HS-27A (cell line): ENCODE results near the gene RHOV.

ENCODE experiments used
- DNase-seq: peaks from one replicate; pipeline ENCODE4 v3.0.0-alpha.2; 2012; ENCODE audit warnings: low read depth, missing footprints

RHOV gene

GRCh38 chr15:40873694-40874561 lies at the start of gene RHOV:
RHOV (minus strand) TSS chr15:40874234; CDS start chr15:40874139, 95 bp downstream.
- no peak for DNase-seq

GRCh38 chr15:40923551-40923950 lies 49.5 kb upstream of the RHOV start:
- DNase-seq, result no peak

GRCh38 chr15:40922608-40923005 lies 48.6 kb upstream of the RHOV start:
- no peak for DNase-seq

- DNase-seq, result no peak
These were observed 48.0 kb upstream of the RHOV start for GRCh38 chr15:40921949-40922607.

GRCh38 chr15:40918799-40919392 lies 44.9 kb upstream of the RHOV start:
- no peak for DNase-seq

- no peak for DNase-seq
These were observed 44.2 kb upstream of the RHOV start for GRCh38 chr15:40918146-40918798.

- DNase-seq, result no peak
These were observed 43.6 kb upstream of the RHOV start for GRCh38 chr15:40917585-40917984.

GRCh38 chr15:40915679-40916078 lies 41.6 kb upstream of the RHOV start:
- no peak for DNase-seq

GRCh38 chr15:40915116-40915661 lies 41.2 kb upstream of the RHOV start:
- no peak for DNase-seq

GRCh38 chr15:40914486-40914885 lies 40.5 kb upstream of the RHOV start:
- DNase-seq, result no peak

GRCh38 chr15:40914013-40914412 lies 40.0 kb upstream of the RHOV start:
- DNase-seq, result no peak

- DNase-seq, result no peak
These were observed 38.4 kb upstream of the RHOV start for GRCh38 chr15:40912478-40912877.

GRCh38 chr15:40911693-40912092 lies 37.7 kb upstream of the RHOV start:
- DNase-seq, result no peak

- DNase-seq, result no peak
These were observed 37.1 kb upstream of the RHOV start for GRCh38 chr15:40911141-40911540.

- no peak for DNase-seq
These were observed 35.9 kb upstream of the RHOV start for GRCh38 chr15:40909662-40910630.

GRCh38 chr15:40908095-40908494 lies 34.1 kb upstream of the RHOV start:
- no peak for DNase-seq

- DNase-seq, result no peak
These were observed 33.2 kb upstream of the RHOV start for GRCh38 chr15:40906991-40907802.

- DNase-seq, result no peak
These were observed 32.3 kb upstream of the RHOV start for GRCh38 chr15:40906091-40906990.
